ENCODE results near the gene ARMCX6. TPM values are rescaled to one million over a fixed set of nuclear protein-coding genes. Genes with fewer than 3 reads are reported as not detected.

The ARMCX6 gene
- total RNA-seq, 1 experiment from 2014 or later, result 27.4 TPM

DNA sequence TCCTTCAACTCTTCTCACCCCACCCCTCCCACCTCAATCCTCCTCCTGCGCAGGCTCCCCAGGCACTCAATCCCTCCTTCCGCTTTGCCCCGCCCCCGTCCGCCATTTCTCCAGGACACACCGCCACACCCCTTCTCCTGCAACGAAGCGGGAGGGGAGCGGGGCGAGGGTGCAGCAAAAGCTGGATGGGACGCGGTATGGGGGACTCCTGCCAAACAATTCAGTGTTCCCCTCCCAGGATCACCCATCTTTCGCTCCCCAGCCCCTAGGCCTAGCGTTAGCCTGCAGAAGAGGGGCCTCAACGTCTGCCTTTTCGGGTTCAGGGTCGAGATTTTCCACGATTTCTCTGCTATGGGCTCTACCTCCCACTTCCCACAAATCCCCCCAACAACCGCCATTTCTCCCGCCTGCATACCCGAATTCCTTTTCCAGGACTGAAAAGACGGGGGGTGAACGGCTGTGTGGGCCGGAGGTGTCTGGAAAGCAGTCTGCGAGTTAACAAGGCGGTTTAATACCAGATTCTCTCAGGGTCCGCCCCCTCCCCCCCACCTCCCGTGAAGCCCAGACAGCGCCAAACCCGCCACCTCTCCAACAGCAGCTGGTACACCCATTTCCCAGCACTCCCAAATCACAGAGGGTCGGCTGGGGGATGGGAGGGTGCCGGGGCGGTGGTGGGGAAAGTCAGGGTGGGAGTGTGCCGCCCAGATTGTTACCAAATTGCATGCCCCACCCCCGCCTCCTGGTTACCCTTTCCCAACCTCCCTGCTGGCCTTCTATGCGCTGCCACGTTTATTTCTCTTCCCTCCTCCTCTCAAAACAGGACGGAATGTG lies 41.1 kb upstream of the ARMCX6 start:
- H3K36me3 Mint-ChIP-seq (ENCODE audit: insufficient read depth, unreplicated experiment), result no peaks in the 10 kb centered on the region
- TF ChIP-seq, protein P1, sequence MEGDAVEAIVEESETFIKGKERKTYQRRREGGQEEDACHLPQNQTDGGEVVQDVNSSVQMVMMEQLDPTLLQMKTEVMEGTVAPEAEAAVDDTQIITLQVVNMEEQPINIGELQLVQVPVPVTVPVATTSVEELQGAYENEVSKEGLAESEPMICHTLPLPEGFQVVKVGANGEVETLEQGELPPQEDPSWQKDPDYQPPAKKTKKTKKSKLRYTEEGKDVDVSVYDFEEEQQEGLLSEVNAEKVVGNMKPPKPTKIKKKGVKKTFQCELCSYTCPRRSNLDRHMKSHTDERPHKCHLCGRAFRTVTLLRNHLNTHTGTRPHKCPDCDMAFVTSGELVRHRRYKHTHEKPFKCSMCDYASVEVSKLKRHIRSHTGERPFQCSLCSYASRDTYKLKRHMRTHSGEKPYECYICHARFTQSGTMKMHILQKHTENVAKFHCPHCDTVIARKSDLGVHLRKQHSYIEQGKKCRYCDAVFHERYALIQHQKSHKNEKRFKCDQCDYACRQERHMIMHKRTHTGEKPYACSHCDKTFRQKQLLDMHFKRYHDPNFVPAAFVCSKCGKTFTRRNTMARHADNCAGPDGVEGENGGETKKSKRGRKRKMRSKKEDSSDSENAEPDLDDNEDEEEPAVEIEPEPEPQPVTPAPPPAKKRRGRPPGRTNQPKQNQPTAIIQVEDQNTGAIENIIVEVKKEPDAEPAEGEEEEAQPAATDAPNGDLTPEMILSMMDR (IDR thresholded peaks at IDR 0.05; ENCODE audit: insufficient read depth in 1 of 2, low read depth in 1 of 2, low read length in 1 of 2, severe bottlenecking in 1 of 2, unreplicated experiment in 1 of 2), result no peak
- H3K4me1 Mint-ChIP-seq (ENCODE audit: low read depth, unreplicated experiment), result no peaks in the 10 kb centered on the region
- Histone ChIP-seq H3K36me3 (ENCODE audit: control insufficient read depth, insufficient read depth, low read length) (no peaks in the 10 kb centered on the region), H3K27me3 (replicated peaks; ENCODE audit: control insufficient read depth, insufficient read depth, low read length) (no peaks in the 10 kb centered on the region), H3K4me3 (ENCODE audit: low read depth, low read length) (no peak overlapping the region), H3K9me3 (no peaks in the 10 kb centered on the region), H3K4me1 (no peaks in the 10 kb centered on the region)
- intact Hi-C loops (cut with micrococcal nuclease; ENCODE audit: unreplicated experiment), result no loop called here
- DNase-seq, result no peak
- no peak overlapping the region for H3K4me3 Mint-ChIP-seq (ENCODE audit: unreplicated experiment)
- no peak overlapping the region for H3K27ac Mint-ChIP-seq (ENCODE audit: unreplicated experiment)
- no peaks in the 10 kb centered on the region for H3K9me3 Mint-ChIP-seq (ENCODE audit: unreplicated experiment)
- ChIA-PET POLR2A (no interaction called here), CTCF (no interaction called here)
- no TSS peak for BruUV-seq (replicated peaks)
- H3K27me3 Mint-ChIP-seq (ENCODE audit: insufficient read depth, unreplicated experiment), result peaks cover 9% of the 10 kb centered on the region

DNA sequence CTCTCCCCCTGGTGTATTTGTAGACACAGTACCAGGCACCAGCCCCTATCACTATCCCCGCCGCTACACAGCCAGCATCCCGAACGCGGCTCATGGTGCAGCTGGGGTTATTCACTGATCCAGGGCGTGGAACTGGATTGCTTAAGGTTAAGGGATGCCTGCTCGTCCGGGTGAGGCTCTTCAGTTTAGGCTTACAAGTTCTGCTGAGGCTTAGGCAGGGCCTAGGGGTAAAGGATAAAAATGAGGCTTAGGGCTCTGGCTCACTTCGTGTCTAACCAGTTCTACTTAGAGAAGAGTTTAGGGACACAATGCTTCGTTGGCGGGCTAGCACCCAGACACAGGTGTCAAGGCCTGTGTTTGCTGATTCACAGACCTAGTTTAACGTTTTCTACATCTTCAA lies 39.7 kb upstream of the ARMCX6 start:
- DNase-seq, result no peak
- TF ChIP-seq, protein P1 (IDR thresholded peaks at IDR 0.05; ENCODE audit: insufficient read depth in 1 of 2, low read depth in 1 of 2, low read length in 1 of 2, severe bottlenecking in 1 of 2, unreplicated experiment in 1 of 2), result no peak
- no peaks in the 10 kb centered on the region for H3K4me1 Mint-ChIP-seq (ENCODE audit: low read depth, unreplicated experiment)
- ChIA-PET CTCF (no interaction called here), POLR2A (no interaction called here)
- H3K36me3 ChIP-seq (ENCODE audit: control insufficient read depth, insufficient read depth, low read length), result no peaks in the 10 kb centered on the region
- BruUV-seq (replicated peaks), result no TSS peak
- peaks cover 4% of the 10 kb centered on the region for H3K27me3 Mint-ChIP-seq (ENCODE audit: insufficient read depth, unreplicated experiment)
- H3K9me3 ChIP-seq, result no peaks in the 10 kb centered on the region
- no peak overlapping the region for H3K4me3 Mint-ChIP-seq (ENCODE audit: unreplicated experiment)
- intact Hi-C loops (cut with micrococcal nuclease; ENCODE audit: unreplicated experiment), result no loop called here
- no peak overlapping the region for H3K4me3 ChIP-seq (ENCODE audit: low read depth, low read length)
- no peaks in the 10 kb centered on the region for H3K9me3 Mint-ChIP-seq (ENCODE audit: unreplicated experiment)
- no peaks in the 10 kb centered on the region for H3K36me3 Mint-ChIP-seq (ENCODE audit: insufficient read depth, unreplicated experiment)
- no peak overlapping the region for H3K27ac Mint-ChIP-seq (ENCODE audit: unreplicated experiment)
- H3K27me3 ChIP-seq (replicated peaks; ENCODE audit: control insufficient read depth, insufficient read depth, low read length), result no peaks in the 10 kb centered on the region
- H3K4me1 ChIP-seq, result no peaks in the 10 kb centered on the region

DNA sequence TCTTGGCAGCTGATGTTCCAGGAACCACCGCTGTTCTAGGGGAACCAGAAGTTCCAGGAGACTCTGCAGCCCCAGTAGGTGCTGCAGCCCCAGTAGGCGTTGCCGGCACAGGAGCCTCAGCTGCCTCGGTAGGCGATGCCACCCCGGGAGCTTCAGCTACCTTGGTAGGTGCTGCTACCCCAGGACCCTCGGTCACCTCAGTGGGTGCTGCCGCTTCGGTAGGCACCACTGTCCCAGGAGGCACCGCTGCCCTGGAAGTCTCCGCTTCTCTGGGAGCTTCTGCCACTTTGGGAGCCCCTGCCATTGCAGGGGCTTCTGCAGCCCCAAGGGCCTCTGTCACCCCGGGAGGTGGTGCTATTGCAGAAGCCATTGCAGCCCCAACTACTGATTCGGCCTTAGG lies 39.0 kb upstream of the ARMCX6 start:
- no peaks in the 10 kb centered on the region for H3K36me3 Mint-ChIP-seq (ENCODE audit: insufficient read depth, unreplicated experiment)
- no peaks in the 10 kb centered on the region for H3K27me3 Mint-ChIP-seq (ENCODE audit: insufficient read depth, unreplicated experiment)
- intact Hi-C loops (cut with micrococcal nuclease; ENCODE audit: unreplicated experiment), result no loop called here
- no peak overlapping the region for H3K4me3 ChIP-seq (ENCODE audit: low read depth, low read length)
- no peaks in the 10 kb centered on the region for H3K36me3 ChIP-seq (ENCODE audit: control insufficient read depth, insufficient read depth, low read length)
- CTCF ChIA-PET, result no interaction called here
- no peak for DNase-seq
- TF ChIP-seq, protein P1 (IDR thresholded peaks at IDR 0.05; ENCODE audit: insufficient read depth in 1 of 2, low read depth in 1 of 2, low read length in 1 of 2, severe bottlenecking in 1 of 2, unreplicated experiment in 1 of 2), result no peak
- POLR2A ChIA-PET, result no interaction called here
- H3K4me1 Mint-ChIP-seq (ENCODE audit: low read depth, unreplicated experiment), result no peaks in the 10 kb centered on the region
- no peak overlapping the region for H3K27ac Mint-ChIP-seq (ENCODE audit: unreplicated experiment)
- no peaks in the 10 kb centered on the region for H3K4me1 ChIP-seq
- no peaks in the 10 kb centered on the region for H3K9me3 ChIP-seq
- H3K4me3 Mint-ChIP-seq (ENCODE audit: unreplicated experiment), result no peak overlapping the region
- no peaks in the 10 kb centered on the region for H3K27me3 ChIP-seq (replicated peaks; ENCODE audit: control insufficient read depth, insufficient read depth, low read length)
- H3K9me3 Mint-ChIP-seq (ENCODE audit: unreplicated experiment), result no peaks in the 10 kb centered on the region
- BruUV-seq (replicated peaks), result no TSS peak
